ENCODE results near the gene ITGA2. TPM values are rescaled to one million over a fixed set of nuclear protein-coding genes. Genes with fewer than 3 reads are reported as not detected.
A peak's percentile ranks its signal among the peaks of the same experiment; 100 is the strongest.

The ITGA2 gene
- total and polyA plus RNA-seq, 2 donors, result 3.5 to 4.1 TPM

DNA sequence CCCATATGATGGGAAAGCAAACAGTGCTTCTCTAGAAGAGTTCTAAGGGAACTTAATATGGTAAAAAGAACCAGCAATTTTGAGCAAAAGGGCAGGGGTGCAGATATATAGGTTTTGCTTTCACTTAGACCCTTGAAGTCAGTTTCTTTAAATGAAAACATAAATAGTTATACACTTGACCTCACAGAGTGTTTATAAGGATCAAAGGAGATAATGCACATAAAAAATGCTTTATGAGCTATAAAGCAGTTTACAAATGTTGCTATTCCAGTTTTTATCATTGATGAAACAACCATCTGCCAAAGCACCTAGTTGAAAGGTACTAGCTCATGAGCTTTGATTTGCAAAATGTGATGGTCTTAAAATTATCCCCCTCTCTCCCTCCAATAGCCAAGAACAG is 45.7 kb downstream of the ITGA2 start:
- H3K4me3 ChIP-seq (ENCODE audit: low read length in 2 of 2), result no peak overlapping the region
- no peak for DNase-seq (ENCODE audit: low read depth in 6 of 9, low spot score in 9 of 9)
- no peak overlapping the region for H3K27ac ChIP-seq (ENCODE audit: low read depth in 1 of 2, low read length in 1 of 2)
- H3K36me3 ChIP-seq (ENCODE audit: control insufficient read depth in 2 of 2, insufficient read depth in 2 of 2, low read length in 1 of 2), result no peaks in the 10 kb centered on the region
- H3K4me1 ChIP-seq (ENCODE audit: control insufficient read depth in 2 of 2, insufficient read depth in 2 of 2, low read length in 2 of 2), result peaks cover 4% of the 10 kb centered on the region in 2 donors
- no peaks in the 10 kb centered on the region for H3K27me3 ChIP-seq (ENCODE audit: control insufficient read depth in 2 of 2, insufficient read depth in 1 of 2, low read length in 1 of 2)
- no peaks in the 10 kb centered on the region for H3K9me3 ChIP-seq (ENCODE audit: control insufficient read depth in 2 of 2, insufficient read depth in 1 of 2, low read length in 1 of 2)

DNA sequence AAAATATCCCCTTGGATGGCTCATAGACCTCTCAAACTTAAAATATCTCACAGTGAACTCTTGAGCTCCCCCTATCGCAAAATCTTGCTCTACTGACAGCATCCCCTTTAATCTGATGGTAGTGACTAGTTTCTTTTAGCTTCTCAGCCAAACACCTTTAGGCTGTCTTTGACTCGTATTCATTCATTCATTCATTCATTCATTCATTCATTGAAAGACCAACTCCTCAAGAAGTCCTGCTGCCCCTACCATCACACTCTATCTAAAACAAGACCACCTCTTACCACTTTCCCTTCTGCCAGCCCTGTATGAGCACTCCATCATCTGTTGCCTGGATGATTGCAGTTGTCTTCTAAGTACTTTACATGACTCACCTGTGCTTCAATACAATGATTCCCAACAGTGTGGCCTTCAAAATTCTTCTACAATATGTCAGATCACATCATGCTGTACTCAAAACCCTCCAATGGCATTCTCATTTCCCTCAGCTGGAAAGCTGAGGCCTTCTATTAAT is 46.8 kb downstream of the ITGA2 start:
- Histone ChIP-seq H3K36me3 (ENCODE audit: control insufficient read depth in 2 of 2, insufficient read depth in 2 of 2, low read length in 1 of 2) (no peaks in the 10 kb centered on the region), H3K4me1 (ENCODE audit: control insufficient read depth in 2 of 2, insufficient read depth in 2 of 2, low read length in 2 of 2) (peaks cover 4% of the 10 kb centered on the region in 2 donors), H3K27ac (ENCODE audit: low read depth in 1 of 2, low read length in 1 of 2) (no peak overlapping the region), H3K27me3 (ENCODE audit: control insufficient read depth in 2 of 2, insufficient read depth in 1 of 2, low read length in 1 of 2) (no peaks in the 10 kb centered on the region), H3K9me3 (ENCODE audit: control insufficient read depth in 2 of 2, insufficient read depth in 1 of 2, low read length in 1 of 2) (no peaks in the 10 kb centered on the region), H3K4me3 (ENCODE audit: low read length in 2 of 2) (no peak overlapping the region)
- whole genome bisulfite sequencing, result 84% methylated on average over 2 of the region's 2 CpGs
- peak in 1 of 9 donors; percentile 28 for DNase-seq (ENCODE audit: low read depth in 6 of 9, low spot score in 9 of 9)

DNA sequence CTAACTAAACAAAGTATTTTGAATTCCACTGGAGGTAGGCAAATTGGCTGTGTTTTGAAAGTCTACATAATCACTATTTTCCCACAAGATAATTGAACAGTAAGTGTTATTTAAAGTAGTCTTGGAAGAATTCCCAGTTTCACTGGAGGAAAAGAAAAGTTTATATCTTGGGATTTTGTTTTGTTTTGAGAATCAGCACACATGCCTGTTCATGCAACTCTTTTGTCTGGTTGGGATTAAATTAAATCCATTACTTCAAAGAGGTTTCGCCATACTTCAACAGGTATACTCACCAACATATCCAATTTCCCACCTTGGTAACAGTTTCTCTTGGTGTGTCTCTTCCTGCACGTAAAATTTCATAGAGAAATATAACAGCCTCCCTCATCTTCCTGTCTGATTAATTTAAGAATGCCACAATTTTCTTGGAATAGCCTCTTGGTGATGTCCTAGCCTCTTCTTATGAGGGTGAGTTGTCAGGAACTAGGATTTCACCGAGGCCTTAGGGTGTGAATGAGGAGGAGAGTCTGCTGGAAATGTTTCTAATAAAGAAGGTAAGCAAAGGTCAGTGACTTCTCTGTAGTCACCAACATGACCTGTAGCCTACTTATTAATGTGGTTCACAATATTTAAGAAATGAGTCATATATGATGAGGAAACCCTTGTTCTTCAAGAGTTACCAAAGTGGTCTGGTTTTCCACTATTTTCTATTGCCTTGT is 48.1 kb downstream of the ITGA2 start:
- 94% methylated on average over 3 of the region's 3 CpGs for WGBS
- Histone ChIP-seq H3K36me3 (ENCODE audit: control insufficient read depth in 2 of 2, insufficient read depth in 2 of 2, low read length in 1 of 2) (no peaks in the 10 kb centered on the region), H3K27ac (ENCODE audit: low read depth in 1 of 2, low read length in 1 of 2) (peak overlapping the region in 1 of 2 donors; percentile 45), H3K9me3 (ENCODE audit: control insufficient read depth in 2 of 2, insufficient read depth in 1 of 2, low read length in 1 of 2) (no peaks in the 10 kb centered on the region), H3K4me3 (ENCODE audit: low read length in 2 of 2) (no peak overlapping the region), H3K4me1 (ENCODE audit: control insufficient read depth in 2 of 2, insufficient read depth in 2 of 2, low read length in 2 of 2) (no peaks in the 10 kb centered on the region), H3K27me3 (ENCODE audit: control insufficient read depth in 2 of 2, insufficient read depth in 1 of 2, low read length in 1 of 2) (no peaks in the 10 kb centered on the region)
- DNase-seq (ENCODE audit: low read depth in 6 of 9, low spot score in 9 of 9), result no peak

DNA sequence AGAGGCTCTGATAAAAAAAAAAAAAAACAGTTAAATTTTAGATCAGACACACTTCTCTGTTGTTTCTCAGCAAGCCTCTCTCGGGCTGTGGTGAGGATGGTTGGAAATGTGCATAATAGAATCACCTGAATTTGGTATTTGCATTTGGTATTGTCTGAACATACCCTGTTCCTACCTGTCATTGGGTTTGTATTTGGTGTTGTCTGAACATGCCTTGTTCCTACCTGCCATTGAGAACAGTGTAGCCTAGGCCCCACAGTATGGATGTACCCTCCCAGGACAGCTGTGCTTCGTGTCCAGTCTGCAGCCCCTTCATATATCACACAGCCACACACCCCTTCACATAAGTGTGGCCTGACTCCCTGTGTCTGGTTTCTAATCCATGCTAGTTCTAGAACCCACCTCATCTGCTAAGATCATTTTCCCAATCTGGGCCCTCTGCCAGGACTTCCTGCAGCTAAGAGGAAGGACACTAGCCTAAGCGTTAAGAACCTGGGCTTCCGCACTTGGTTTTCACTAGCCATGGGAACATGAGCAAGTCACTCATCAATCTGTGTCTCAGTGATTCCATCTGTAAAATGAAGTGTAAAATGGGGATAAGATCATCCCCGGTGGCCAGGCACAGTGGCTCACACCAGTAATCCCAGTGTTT is 49.2 kb downstream of the ITGA2 start:
- Histone ChIP-seq H3K36me3 (ENCODE audit: control insufficient read depth in 2 of 2, insufficient read depth in 2 of 2, low read length in 1 of 2) (no peaks in the 10 kb centered on the region), H3K4me1 (ENCODE audit: control insufficient read depth in 2 of 2, insufficient read depth in 2 of 2, low read length in 2 of 2) (no peaks in the 10 kb centered on the region), H3K4me3 (ENCODE audit: low read length in 2 of 2) (no peak overlapping the region), H3K27ac (ENCODE audit: low read depth in 1 of 2, low read length in 1 of 2) (peak overlapping the region in 1 of 2 donors; percentile 0), H3K9me3 (ENCODE audit: control insufficient read depth in 2 of 2, insufficient read depth in 1 of 2, low read length in 1 of 2) (no peaks in the 10 kb centered on the region), H3K27me3 (ENCODE audit: control insufficient read depth in 2 of 2, insufficient read depth in 1 of 2, low read length in 1 of 2) (no peaks in the 10 kb centered on the region)
- WGBS, result 94% methylated on average over 5 of the region's 5 CpGs
- DNase-seq (ENCODE audit: low read depth in 6 of 9, low spot score in 9 of 9), result no peak

DNA sequence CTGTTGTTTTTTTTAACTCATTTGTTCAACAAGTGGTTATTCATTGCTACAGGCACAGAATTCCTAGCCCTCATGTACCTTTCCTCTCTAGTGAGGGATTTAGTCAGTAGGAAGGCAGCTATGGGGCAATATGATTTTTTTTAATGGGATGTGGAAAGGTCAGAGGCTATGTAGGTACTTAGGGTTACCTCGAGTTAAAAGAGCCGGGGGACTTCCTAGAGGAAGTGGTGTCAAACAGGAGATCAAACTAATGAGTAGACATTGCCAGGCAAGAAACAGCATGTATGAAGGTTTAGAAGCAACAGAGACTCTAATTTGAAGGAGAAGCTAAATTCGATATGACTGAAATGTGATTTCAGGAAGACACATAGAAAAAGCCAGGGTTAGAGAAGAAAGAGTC is 50.7 kb downstream of the ITGA2 start:
- no peak for DNase-seq (ENCODE audit: low read depth in 6 of 9, low spot score in 9 of 9)
- WGBS, result 79% methylated on average over 3 of the region's 3 CpGs
- H3K4me3 ChIP-seq (ENCODE audit: low read length in 2 of 2), result no peak overlapping the region
- H3K36me3 ChIP-seq (ENCODE audit: control insufficient read depth in 2 of 2, insufficient read depth in 2 of 2, low read length in 1 of 2), result no peaks in the 10 kb centered on the region
- no peaks in the 10 kb centered on the region for H3K9me3 ChIP-seq (ENCODE audit: control insufficient read depth in 2 of 2, insufficient read depth in 1 of 2, low read length in 1 of 2)
- no peaks in the 10 kb centered on the region for H3K27me3 ChIP-seq (ENCODE audit: control insufficient read depth in 2 of 2, insufficient read depth in 1 of 2, low read length in 1 of 2)
- no peak overlapping the region for H3K27ac ChIP-seq (ENCODE audit: low read depth in 1 of 2, low read length in 1 of 2)
- no peaks in the 10 kb centered on the region for H3K4me1 ChIP-seq (ENCODE audit: control insufficient read depth in 2 of 2, insufficient read depth in 2 of 2, low read length in 2 of 2)

DNA sequence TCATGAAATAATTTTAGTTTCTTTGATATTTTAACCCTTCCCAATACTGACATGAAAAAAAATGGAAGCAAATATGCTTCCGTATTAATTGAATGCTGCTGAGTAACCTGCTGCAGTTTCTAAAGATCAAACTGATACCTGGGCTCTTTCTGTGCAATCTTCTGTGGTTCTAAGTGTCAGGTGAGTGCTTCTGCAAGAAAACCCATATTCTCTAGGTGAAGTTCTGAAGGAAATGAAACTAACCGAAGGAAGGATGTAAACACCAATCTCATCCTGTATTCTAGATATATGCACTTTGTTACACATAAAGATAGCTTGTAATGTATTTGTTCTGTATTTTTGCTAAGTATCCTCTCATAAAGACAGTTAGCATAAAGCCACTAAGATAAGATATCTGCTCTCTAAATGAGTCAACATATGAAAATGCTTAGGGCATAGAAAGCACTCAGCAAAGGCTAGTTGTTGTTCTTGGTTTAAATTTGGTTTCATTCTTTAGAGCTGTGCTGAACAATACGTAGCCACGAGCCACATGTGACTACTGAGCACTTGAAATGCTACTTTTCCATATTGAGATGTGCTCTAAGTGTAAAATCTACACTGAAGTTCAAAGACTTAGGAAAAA is 52.0 kb downstream of the ITGA2 start:
- WGBS, result 16% methylated on average over 4 of the region's 4 CpGs
- Histone ChIP-seq H3K27ac (ENCODE audit: low read depth in 1 of 2, low read length in 1 of 2) (no peak overlapping the region), H3K9me3 (ENCODE audit: control insufficient read depth in 2 of 2, insufficient read depth in 1 of 2, low read length in 1 of 2) (no peaks in the 10 kb centered on the region), H3K4me1 (ENCODE audit: control insufficient read depth in 2 of 2, insufficient read depth in 2 of 2, low read length in 2 of 2) (no peaks in the 10 kb centered on the region), H3K27me3 (ENCODE audit: control insufficient read depth in 2 of 2, insufficient read depth in 1 of 2, low read length in 1 of 2) (no peaks in the 10 kb centered on the region), H3K4me3 (ENCODE audit: low read length in 2 of 2) (no peak overlapping the region), H3K36me3 (ENCODE audit: control insufficient read depth in 2 of 2, insufficient read depth in 2 of 2, low read length in 1 of 2) (no peaks in the 10 kb centered on the region)
- DNase-seq (ENCODE audit: low read depth in 6 of 9, low spot score in 9 of 9), result peak in 1 of 9 donors; percentile 21

DNA sequence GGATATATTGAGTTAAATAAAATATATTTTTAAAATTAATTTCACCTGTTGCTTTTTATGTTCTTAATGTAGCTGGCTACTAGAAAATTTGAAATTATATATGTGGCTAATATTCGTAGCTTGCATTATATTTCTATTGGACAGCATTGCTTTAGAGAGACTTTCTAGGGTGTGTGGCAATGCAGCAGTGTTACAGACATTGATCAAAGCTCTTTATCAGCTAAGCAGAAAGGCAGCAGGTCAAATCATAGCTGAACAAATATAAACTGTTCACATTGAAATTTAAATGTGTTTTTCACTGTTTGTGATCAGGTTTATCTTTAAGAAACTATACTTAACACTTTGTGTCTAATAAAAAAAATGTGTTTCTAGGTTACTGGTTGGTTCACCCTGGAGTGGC is 52.6 kb downstream of the ITGA2 start:
- no peak overlapping the region for H3K27ac ChIP-seq (ENCODE audit: low read depth in 1 of 2, low read length in 1 of 2)
- H3K4me3 ChIP-seq (ENCODE audit: low read length in 2 of 2), result no peak overlapping the region
- DNase-seq (ENCODE audit: low read depth in 6 of 9, low spot score in 9 of 9), result no peak
- WGBS, result 91% methylated on average over 1 of the region's 1 CpG
- H3K27me3 ChIP-seq (ENCODE audit: control insufficient read depth in 2 of 2, insufficient read depth in 1 of 2, low read length in 1 of 2), result no peaks in the 10 kb centered on the region
- no peaks in the 10 kb centered on the region for H3K9me3 ChIP-seq (ENCODE audit: control insufficient read depth in 2 of 2, insufficient read depth in 1 of 2, low read length in 1 of 2)
- no peaks in the 10 kb centered on the region for H3K4me1 ChIP-seq (ENCODE audit: control insufficient read depth in 2 of 2, insufficient read depth in 2 of 2, low read length in 2 of 2)
- no peaks in the 10 kb centered on the region for H3K36me3 ChIP-seq (ENCODE audit: control insufficient read depth in 2 of 2, insufficient read depth in 2 of 2, low read length in 1 of 2)

DNA sequence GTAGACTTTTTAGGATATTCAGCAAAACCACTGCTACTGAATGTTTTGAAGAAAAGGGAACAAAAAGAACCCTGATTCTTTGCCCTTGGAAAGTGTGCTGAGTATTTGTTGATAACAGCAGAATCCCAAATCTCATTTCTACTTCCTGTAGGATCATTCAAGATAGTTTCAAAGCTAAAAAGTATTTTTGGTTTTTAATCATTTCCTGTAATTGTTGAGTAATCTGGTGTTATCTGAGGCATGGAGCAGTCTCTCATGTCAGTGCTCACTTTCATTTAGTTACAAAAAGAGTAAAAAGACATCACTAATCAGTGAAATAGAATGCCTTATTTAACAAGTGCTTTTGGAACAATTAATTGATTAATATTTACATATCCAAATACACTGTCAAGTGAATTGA is 56.1 kb downstream of the ITGA2 start:
- H3K27me3 ChIP-seq (ENCODE audit: control insufficient read depth in 2 of 2, insufficient read depth in 1 of 2, low read length in 1 of 2), result no peaks in the 10 kb centered on the region
- H3K27ac ChIP-seq (ENCODE audit: low read depth in 1 of 2, low read length in 1 of 2), result no peak overlapping the region
- no peaks in the 10 kb centered on the region for H3K9me3 ChIP-seq (ENCODE audit: control insufficient read depth in 2 of 2, insufficient read depth in 1 of 2, low read length in 1 of 2)
- H3K4me1 ChIP-seq (ENCODE audit: control insufficient read depth in 2 of 2, insufficient read depth in 2 of 2, low read length in 2 of 2), result no peaks in the 10 kb centered on the region
- H3K36me3 ChIP-seq (ENCODE audit: control insufficient read depth in 2 of 2, insufficient read depth in 2 of 2, low read length in 1 of 2), result no peaks in the 10 kb centered on the region
- no peak overlapping the region for H3K4me3 ChIP-seq (ENCODE audit: low read length in 2 of 2)
- no peak for DNase-seq (ENCODE audit: low read depth in 6 of 9, low spot score in 9 of 9)

DNA sequence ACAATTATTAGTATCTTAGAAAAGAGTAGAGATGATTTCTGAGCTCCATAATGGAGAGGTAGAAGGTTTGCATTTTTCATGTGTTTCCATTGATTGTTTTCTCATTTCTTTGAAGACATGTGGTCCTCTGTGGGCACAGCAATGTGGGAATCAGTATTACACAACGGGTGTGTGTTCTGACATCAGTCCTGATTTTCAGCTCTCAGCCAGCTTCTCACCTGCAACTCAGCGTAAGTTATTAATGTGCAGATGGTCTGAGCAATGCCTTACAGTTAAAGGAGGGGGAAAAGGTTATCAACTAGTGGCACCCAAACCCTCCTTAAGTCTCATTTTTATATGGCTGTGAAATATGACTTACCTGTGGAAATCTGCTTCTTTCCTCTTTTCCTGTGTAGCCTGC is 59.1 kb downstream of the ITGA2 start:
- H3K27me3 ChIP-seq (ENCODE audit: control insufficient read depth in 2 of 2, insufficient read depth in 1 of 2, low read length in 1 of 2), result no peaks in the 10 kb centered on the region
- H3K4me1 ChIP-seq (ENCODE audit: control insufficient read depth in 2 of 2, insufficient read depth in 2 of 2, low read length in 2 of 2), result no peaks in the 10 kb centered on the region
- H3K27ac ChIP-seq (ENCODE audit: low read depth in 1 of 2, low read length in 1 of 2), result no peak overlapping the region
- DNase-seq (ENCODE audit: low read depth in 6 of 9, low spot score in 9 of 9), result no peak
- H3K9me3 ChIP-seq (ENCODE audit: control insufficient read depth in 2 of 2, insufficient read depth in 1 of 2, low read length in 1 of 2), result no peaks in the 10 kb centered on the region
- no peak overlapping the region for H3K4me3 ChIP-seq (ENCODE audit: low read length in 2 of 2)
- no peaks in the 10 kb centered on the region for H3K36me3 ChIP-seq (ENCODE audit: control insufficient read depth in 2 of 2, insufficient read depth in 2 of 2, low read length in 1 of 2)
- WGBS, result 96% methylated on average over 2 of the region's 2 CpGs

Data from thymus (tissue), 11 donors.